Anterior cingulate cortex (tissue), 58 donors: ENCODE measurements around the gene RAPGEF2.

Experiments used
- DNase-seq, 58 donors: peaks; one replicate each; lab custom pipeline; 2025; lab: John Stamatoyannopoulos, UW

Gene RAPGEF2

GRCh38 chr4:159188646-159189045, 85.8 kb downstream of the RAPGEF2 start:
- DNase-seq: no peak

- DNase-seq: no peak
Measured at GRCh38 chr4:159190651-159191050, 87.8 kb downstream of the RAPGEF2 start.

GRCh38 chr4:159191989-159192388, 89.1 kb downstream of the RAPGEF2 start:
- no peak for DNase-seq

GRCh38 chr4:159193046-159193620, 90.3 kb downstream of the RAPGEF2 start:
- DNase-seq: no peak

- no peak for DNase-seq
Measured at GRCh38 chr4:159195361-159195769, 92.5 kb downstream of the RAPGEF2 start.

- peak in 15 of 58 donors; percentile 2 to 65 (median 10) for DNase-seq
Measured at GRCh38 chr4:159197260-159197884, 94.5 kb downstream of the RAPGEF2 start.

GRCh38 chr4:159197885-159198269, 95.0 kb downstream of the RAPGEF2 start:
- DNase-seq: no peak

GRCh38 chr4:159199826-159200225, 96.9 kb downstream of the RAPGEF2 start:
- no peak for DNase-seq

- no peak for DNase-seq
Measured at GRCh38 chr4:159201168-159201567, 98.3 kb downstream of the RAPGEF2 start.

GRCh38 chr4:159204566-159204965, 101.7 kb downstream of the RAPGEF2 start:
- no peak for DNase-seq

- no peak for DNase-seq
Measured at GRCh38 chr4:159205466-159205865, 102.6 kb downstream of the RAPGEF2 start.

- no peak for DNase-seq
Measured at GRCh38 chr4:159206427-159206871, 103.6 kb downstream of the RAPGEF2 start.

GRCh38 chr4:159209249-159209648, 106.4 kb downstream of the RAPGEF2 start:
- DNase-seq: no peak

- DNase-seq: no peak
Measured at GRCh38 chr4:159210975-159211374, 108.1 kb downstream of the RAPGEF2 start.

GRCh38 chr4:159212675-159213293, 109.9 kb downstream of the RAPGEF2 start:
- DNase-seq: no peak

GRCh38 chr4:159216834-159217233, 114.0 kb downstream of the RAPGEF2 start:
- DNase-seq: no peak

- DNase-seq: no peak
Measured at GRCh38 chr4:159219862-159220261, 117.0 kb downstream of the RAPGEF2 start.

- DNase-seq: no peak
Measured at GRCh38 chr4:159220353-159220752, 117.5 kb downstream of the RAPGEF2 start.

- no peak for DNase-seq
Measured at GRCh38 chr4:159221280-159221679, 118.4 kb downstream of the RAPGEF2 start.

- no peak for DNase-seq
Measured at GRCh38 chr4:159222043-159222552, 119.2 kb downstream of the RAPGEF2 start.

GRCh38 chr4:159224408-159224807, 121.5 kb downstream of the RAPGEF2 start:
- no peak for DNase-seq

GRCh38 chr4:159227378-159227777, 124.5 kb downstream of the RAPGEF2 start:
- peak in 1 of 58 donors; percentile 15 for DNase-seq
